Measurements from ENCODE around the gene PDE11A. TPM values are rescaled to one million over a fixed set of nuclear protein-coding genes. Genes with fewer than 3 reads are reported as not detected.

The PDE11A gene
- total RNA-seq, 1 experiment from 2014 or later: not detected

DNA sequence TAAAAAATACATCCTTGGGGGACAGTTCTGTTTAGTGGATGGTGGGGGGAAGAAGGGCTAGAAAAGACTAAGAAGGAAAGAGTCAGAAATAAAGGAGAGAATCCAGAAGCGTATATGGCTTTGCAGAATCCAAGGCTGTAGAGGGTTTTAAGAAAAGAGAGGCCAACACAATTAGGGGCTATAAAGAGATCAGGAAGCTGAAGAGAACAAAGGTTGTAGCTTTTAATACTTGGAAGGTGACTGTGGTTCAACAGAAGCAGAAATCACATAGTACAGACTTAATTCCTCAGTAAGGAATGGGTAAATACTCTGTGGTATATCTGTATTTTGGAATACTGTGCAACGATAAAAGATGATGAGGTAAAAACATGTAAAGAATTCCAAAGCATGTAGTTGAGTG, 393.6 kb downstream of the PDE11A start:
- intact Hi-C loops (cut with micrococcal nuclease): no loop called here
- no TSS peak for BruUV-seq (replicated peaks)
- no peaks in the 10 kb centered on the region for H3K36me3 Mint-ChIP-seq (ENCODE audit: insufficient read depth, unreplicated experiment)
- H3K4me1 Mint-ChIP-seq (ENCODE audit: insufficient read depth, unreplicated experiment): no peaks in the 10 kb centered on the region
- H3K4me3 Mint-ChIP-seq (ENCODE audit: unreplicated experiment): no peak overlapping the region
- no peaks in the 10 kb centered on the region for H3K9me3 Mint-ChIP-seq (ENCODE audit: unreplicated experiment)
- H3K27ac Mint-ChIP-seq (ENCODE audit: low read depth, unreplicated experiment): no peak overlapping the region
- H3K27me3 Mint-ChIP-seq (ENCODE audit: insufficient read depth, unreplicated experiment): no peaks in the 10 kb centered on the region
- POLR2A ChIA-PET: interaction anchor here (0.6 to 1.6 kb wide), 3 partner anchors 9 to 680 kb away, joined by 3 to 5 read pairs (median 3); no protein-coding TSS in a partner anchor
- CTCF ChIA-PET: interaction anchor here (0.7 to 1.1 kb wide), 2 partner anchors 9 to 244 kb away, joined by 3 read pairs; no protein-coding TSS in a partner anchor
- TF ChIP-seq, protein P1, sequence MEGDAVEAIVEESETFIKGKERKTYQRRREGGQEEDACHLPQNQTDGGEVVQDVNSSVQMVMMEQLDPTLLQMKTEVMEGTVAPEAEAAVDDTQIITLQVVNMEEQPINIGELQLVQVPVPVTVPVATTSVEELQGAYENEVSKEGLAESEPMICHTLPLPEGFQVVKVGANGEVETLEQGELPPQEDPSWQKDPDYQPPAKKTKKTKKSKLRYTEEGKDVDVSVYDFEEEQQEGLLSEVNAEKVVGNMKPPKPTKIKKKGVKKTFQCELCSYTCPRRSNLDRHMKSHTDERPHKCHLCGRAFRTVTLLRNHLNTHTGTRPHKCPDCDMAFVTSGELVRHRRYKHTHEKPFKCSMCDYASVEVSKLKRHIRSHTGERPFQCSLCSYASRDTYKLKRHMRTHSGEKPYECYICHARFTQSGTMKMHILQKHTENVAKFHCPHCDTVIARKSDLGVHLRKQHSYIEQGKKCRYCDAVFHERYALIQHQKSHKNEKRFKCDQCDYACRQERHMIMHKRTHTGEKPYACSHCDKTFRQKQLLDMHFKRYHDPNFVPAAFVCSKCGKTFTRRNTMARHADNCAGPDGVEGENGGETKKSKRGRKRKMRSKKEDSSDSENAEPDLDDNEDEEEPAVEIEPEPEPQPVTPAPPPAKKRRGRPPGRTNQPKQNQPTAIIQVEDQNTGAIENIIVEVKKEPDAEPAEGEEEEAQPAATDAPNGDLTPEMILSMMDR (IDR thresholded peaks at IDR 0.05; ENCODE audit: unreplicated experiment): no peak
- DNase-seq (ENCODE audit: unreplicated experiment): no peak

DNA sequence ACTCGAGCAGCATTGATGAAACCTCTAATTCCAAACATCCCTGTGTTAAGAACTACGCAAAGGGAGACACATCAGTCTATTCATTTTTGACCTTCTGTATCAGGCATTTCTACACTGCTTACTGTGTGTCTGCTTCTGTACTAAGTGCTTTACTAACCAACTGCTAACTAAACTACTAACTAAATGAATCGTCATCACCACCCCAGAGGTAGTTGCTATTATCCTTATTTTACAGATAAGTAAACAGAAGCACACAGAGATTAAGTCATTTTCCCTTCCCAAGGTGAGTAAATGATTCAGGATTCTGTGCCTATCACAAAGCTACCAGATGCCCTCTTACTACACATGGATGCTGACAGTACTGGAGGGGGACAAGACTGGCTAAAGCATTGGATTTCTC, 395.9 kb downstream of the PDE11A start:
- Mint-ChIP-seq H3K4me3 (ENCODE audit: unreplicated experiment) (no peak overlapping the region), H3K36me3 (ENCODE audit: insufficient read depth, unreplicated experiment) (no peaks in the 10 kb centered on the region), H3K9me3 (ENCODE audit: unreplicated experiment) (no peaks in the 10 kb centered on the region), H3K4me1 (ENCODE audit: insufficient read depth, unreplicated experiment) (no peaks in the 10 kb centered on the region), H3K27me3 (ENCODE audit: insufficient read depth, unreplicated experiment) (no peaks in the 10 kb centered on the region), H3K27ac (ENCODE audit: low read depth, unreplicated experiment) (no peak overlapping the region)
- DNase-seq (ENCODE audit: unreplicated experiment): no peak
- TF ChIP-seq, protein P1 (IDR thresholded peaks at IDR 0.05; ENCODE audit: unreplicated experiment): no peak
- POLR2A ChIA-PET: no interaction called here
- CTCF ChIA-PET: interaction anchor here (1.0 kb wide), 1 partner anchor 41 kb away, joined by 3 read pairs; no protein-coding TSS in a partner anchor
- no TSS peak for BruUV-seq (replicated peaks)
- intact Hi-C loops (cut with micrococcal nuclease): no loop called here

DNA sequence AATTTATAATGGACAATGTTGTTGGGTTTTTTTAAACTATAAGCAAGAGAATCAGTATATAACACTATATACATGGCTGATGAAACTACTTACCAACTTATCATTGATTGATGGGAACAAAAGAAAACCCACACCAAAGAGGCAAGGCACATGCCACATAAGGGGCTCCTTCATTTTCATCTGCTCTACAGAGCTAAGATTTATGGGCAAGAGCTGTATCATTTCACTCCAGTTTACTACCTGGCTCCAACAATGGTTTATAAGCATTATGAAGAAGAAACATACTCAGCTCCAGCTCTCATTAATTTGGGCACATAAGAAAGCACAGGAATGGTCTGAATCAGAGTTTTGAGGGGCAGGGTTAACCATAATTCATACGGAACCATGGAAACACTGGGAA, 396.8 kb downstream of the PDE11A start:
- Mint-ChIP-seq H3K36me3 (ENCODE audit: insufficient read depth, unreplicated experiment) (no peaks in the 10 kb centered on the region), H3K27me3 (ENCODE audit: insufficient read depth, unreplicated experiment) (peaks cover 6% of the 10 kb centered on the region), H3K27ac (ENCODE audit: low read depth, unreplicated experiment) (no peak overlapping the region), H3K9me3 (ENCODE audit: unreplicated experiment) (no peaks in the 10 kb centered on the region), H3K4me3 (ENCODE audit: unreplicated experiment) (no peak overlapping the region), H3K4me1 (ENCODE audit: insufficient read depth, unreplicated experiment) (no peaks in the 10 kb centered on the region)
- DNase-seq (ENCODE audit: unreplicated experiment): no peak
- ChIA-PET POLR2A (no interaction called here), CTCF (interaction anchor here (0.7 to 1.0 kb wide), 3 partner anchors 23 to 91 kb away, joined by 3 to 4 read pairs (median 3); no protein-coding TSS in a partner anchor)
- TF ChIP-seq, protein P1 (IDR thresholded peaks at IDR 0.05; ENCODE audit: unreplicated experiment): no peak
- BruUV-seq (replicated peaks): no TSS peak
- intact Hi-C loops (cut with micrococcal nuclease): no loop called here

DNA sequence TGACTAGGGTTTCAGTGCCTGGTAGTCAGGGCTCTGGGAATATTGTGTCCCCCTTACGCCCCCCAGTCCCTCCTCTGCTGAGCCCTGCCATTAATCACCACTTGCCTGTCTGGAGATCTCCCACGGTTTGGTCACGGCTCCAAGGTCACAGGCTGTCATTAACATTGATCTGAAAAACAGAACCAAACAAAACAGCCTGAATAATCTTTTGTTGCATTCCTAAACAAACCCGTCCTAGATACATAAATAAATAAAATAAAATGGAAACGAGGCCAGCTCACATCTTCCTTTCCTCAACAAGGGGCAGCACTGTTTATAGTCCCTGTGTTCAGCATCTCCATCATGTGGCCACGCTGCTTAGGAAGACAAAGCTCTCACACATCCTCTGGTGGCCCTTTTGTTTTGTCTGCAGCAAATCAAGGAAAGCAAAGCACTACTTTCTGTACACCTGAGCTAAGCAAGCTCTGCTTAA, 397.2 kb downstream of the PDE11A start:
- Mint-ChIP-seq H3K27ac (ENCODE audit: low read depth, unreplicated experiment) (no peak overlapping the region), H3K36me3 (ENCODE audit: insufficient read depth, unreplicated experiment) (no peaks in the 10 kb centered on the region), H3K9me3 (ENCODE audit: unreplicated experiment) (no peaks in the 10 kb centered on the region), H3K4me1 (ENCODE audit: insufficient read depth, unreplicated experiment) (no peaks in the 10 kb centered on the region), H3K27me3 (ENCODE audit: insufficient read depth, unreplicated experiment) (peaks cover 10% of the 10 kb centered on the region), H3K4me3 (ENCODE audit: unreplicated experiment) (no peak overlapping the region)
- ChIA-PET POLR2A (no interaction called here), CTCF (interaction anchor here (0.5 to 0.8 kb wide), 3 partner anchors 22 to 154 kb away, joined by 3 to 4 read pairs (median 3); no protein-coding TSS in a partner anchor)
- intact Hi-C loops (cut with micrococcal nuclease): no loop called here
- DNase-seq (ENCODE audit: unreplicated experiment): no peak
- TF ChIP-seq, protein P1 (IDR thresholded peaks at IDR 0.05; ENCODE audit: unreplicated experiment): no peak
- no TSS peak for BruUV-seq (replicated peaks)

Measured in MCF 10A (cell line).